ENCODE measurements around the gene JPH3.
"Not testable (repeated sequence)": the region's sequence is repeated elsewhere in the genome, so short reads cannot be mapped to it uniquely, and the experiment has no call there.

Gene JPH3

GRCh38 chr16:87654826-87655225 is 52.5 kb downstream of the JPH3 start:
- DNase-seq (ENCODE audit: low read depth): no peak

DNA sequence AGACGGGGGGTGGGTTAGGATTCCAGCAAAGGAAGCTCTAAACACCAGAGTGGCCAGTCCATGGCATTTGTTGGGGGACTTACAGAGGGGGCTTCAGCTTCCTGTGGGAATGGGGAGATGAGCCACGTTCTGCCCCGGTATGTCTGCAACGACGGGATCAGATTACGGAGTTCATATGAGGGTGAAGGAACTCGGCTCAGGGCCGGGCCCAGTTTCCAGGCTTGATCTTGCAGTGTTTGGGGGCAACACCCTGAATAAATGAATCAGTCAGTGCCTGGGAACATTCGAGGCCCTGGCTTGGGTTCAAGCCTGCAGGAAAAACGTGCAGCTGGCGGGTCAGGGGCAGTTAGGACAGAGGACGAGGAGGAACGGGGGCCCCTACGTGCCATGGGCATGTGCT is 54.0 kb downstream of the JPH3 start:
- DNase-seq (ENCODE audit: low read depth): no peak

- DNase-seq (ENCODE audit: low read depth): peak; percentile 13
Observed at GRCh38 chr16:87657621-87658192, 55.4 kb downstream of the JPH3 start.

DNA sequence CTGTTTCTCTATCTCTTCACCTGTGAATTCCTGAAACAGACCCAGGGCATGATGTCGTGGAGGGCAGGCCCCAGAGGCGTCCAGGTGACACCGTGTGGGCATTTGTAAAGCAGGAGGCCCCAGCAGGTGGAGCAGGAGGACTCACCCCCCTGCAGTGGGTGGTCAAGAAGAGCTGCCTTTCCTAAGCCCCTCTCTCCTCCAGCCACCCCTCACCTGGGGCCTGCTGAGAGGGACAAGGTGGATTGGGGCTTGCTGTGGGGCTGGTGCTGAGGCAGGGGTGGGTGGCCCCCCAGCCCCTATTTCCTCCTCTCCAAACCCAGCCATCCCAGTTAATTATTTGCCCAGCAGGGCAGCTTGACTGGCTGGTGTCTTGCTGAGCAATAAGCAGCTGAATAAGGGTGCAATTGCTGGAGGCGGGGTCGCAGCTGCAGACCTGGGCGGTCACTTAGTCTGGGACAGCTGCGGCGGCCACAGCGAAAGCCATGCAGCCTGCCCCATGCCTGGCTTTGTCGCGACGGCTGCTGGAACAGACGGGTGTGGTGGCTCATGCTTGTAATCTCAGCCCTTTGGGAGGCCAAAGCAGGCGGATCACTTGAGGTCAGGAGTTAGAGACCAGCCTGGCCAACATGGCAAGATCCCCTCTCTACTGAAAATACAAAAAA is 56.4 kb downstream of the JPH3 start:
- no peak for DNase-seq (ENCODE audit: low read depth)

DNA sequence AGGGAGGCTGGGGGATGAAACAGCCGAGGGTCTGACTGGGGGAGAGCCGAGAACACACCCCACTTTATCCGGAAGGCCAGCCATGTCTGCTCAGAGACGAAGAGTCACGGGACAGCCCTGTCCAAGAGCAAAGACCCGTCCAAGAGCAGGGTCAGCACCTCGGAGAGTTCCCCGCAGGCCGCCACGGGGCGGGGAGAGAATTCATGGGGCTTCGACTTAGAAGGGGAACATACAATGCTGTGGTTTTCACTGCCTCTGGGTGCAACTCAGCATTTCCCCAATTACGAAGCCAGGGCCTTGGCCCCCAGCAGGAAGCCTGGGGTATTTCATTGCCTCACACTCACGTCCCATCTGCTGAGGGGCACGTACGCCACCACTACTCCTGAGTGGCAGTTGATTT is 59.3 kb downstream of the JPH3 start:
- peak; percentile 40 for DNase-seq (ENCODE audit: low read depth)

GRCh38 chr16:87662254-87663204 is 60.2 kb downstream of the JPH3 start:
- no peak for DNase-seq (ENCODE audit: low read depth)

GRCh38 chr16:87664792-87665191 is 62.5 kb downstream of the JPH3 start:
- no peak for DNase-seq (ENCODE audit: low read depth)

DNA sequence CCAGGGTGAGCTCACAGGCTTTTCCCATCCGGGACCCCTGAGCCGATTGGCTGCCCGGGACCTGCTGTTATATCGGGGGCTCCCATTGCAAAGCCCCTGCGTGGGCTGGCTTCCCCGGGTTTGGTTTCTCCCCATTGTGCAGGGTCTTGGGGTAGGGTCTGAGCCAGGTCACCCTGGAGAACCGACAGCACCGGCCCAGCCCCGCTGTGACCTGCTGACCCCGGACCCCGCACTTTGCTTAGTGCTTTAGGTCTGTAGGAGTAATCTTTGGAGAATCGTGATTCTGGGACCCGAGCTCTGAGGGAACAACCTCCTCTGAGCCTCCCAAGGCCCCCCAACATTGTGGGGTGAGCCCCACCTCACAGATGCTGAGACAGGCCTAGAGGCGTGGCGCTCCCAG is 62.9 kb downstream of the JPH3 start:
- no peak for DNase-seq (ENCODE audit: low read depth)

DNA sequence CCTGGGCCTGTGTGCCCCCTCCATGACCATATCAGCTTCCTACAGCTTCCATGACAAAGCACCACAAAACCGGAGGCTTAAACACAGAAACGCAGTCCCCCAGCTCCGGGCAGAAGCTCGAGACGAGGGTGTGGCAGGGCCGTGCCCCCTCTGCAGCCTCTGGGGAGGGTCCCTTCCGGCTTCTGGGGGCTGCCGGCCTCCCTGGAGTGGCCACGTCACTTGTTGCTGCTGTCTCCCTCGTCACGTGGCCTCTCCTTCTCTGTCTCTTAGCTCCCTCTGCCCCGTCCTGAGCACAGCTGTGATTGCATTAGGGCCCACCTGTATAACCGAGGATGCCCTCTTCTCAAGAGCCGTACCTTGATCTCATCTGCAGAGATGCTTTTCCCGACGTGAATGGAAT is 64.6 kb downstream of the JPH3 start:
- no peak for DNase-seq (ENCODE audit: low read depth)

DNA sequence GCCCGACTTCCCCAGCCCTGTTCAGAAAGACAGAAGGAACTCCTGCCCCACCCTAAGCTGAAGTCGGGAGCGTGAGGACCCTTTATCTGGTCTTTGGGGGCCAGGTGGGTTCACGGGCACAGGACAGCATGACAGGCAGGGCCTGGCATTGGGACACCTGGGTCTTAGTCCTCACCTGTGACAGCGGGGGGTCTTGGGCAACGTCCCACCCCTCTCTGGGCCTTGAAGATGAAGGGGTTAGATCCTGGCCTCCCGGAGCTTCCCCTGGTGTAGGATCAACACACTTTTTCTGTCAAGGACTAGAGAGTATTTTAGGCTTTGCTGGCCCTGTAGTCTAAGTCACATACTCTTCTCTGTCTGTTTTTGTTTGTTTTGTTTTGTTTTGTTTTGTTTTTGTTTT is 65.1 kb downstream of the JPH3 start:
- DNase-seq (ENCODE audit: low read depth): no peak

- DNase-seq (ENCODE audit: low read depth): no peak
Observed at GRCh38 chr16:87667946-87668345, 65.6 kb downstream of the JPH3 start.

DNA sequence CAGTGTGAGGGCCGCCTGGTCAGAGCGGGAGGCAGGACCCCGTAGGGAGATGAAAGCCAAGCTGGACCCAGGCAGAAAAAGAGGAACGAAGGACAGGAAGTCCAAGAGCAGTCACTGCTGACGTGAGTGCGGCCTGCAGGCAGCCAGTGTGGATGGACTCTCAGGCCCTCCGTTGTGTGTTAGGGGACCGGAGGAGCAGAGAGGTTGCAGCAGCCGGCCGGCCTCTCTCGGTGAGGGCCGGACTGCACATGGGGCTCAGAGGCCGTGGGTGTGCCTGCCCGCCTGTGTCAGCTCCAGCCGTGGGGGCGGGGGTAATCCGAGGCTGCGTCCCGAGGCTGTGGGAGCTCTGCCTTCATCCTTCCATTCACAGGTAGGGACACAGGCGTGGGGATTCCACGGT is 67.4 kb downstream of the JPH3 start:
- no peak for DNase-seq (ENCODE audit: low read depth)

GRCh38 chr16:87671221-87671620 is 68.9 kb downstream of the JPH3 start:
- no peak for DNase-seq (ENCODE audit: low read depth)

DNA sequence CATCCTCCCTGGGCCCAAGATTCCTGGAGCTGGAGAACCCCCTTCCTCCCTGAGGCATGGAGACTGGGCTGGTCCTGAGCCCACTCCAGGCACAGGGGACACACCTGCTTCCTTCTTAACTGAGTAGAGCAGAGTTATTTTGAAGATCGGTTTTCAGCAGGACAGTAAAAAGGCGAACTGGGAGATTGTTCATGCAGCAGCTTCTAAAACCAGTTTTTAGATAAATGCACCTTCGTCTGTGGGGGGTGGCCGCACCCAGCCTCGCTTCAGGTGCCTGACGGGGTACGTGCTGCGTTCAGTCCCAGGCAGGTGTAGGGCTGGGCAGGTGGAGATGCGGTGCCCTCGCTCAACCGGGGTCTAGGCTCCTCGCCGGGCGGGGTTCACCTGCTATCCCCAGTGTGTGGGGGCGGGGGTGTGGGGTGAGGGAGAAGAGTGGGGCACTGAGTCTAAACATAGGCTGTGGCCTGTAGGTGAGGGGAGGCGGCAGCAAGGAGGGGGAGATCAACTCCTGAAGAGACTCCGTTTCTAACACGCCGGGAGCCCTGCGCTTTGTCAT is 69.5 kb downstream of the JPH3 start:
- DNase-seq (ENCODE audit: low read depth): no peak

- no peak for DNase-seq (ENCODE audit: low read depth)
Observed at GRCh38 chr16:87674419-87674818, 72.1 kb downstream of the JPH3 start.

DNA sequence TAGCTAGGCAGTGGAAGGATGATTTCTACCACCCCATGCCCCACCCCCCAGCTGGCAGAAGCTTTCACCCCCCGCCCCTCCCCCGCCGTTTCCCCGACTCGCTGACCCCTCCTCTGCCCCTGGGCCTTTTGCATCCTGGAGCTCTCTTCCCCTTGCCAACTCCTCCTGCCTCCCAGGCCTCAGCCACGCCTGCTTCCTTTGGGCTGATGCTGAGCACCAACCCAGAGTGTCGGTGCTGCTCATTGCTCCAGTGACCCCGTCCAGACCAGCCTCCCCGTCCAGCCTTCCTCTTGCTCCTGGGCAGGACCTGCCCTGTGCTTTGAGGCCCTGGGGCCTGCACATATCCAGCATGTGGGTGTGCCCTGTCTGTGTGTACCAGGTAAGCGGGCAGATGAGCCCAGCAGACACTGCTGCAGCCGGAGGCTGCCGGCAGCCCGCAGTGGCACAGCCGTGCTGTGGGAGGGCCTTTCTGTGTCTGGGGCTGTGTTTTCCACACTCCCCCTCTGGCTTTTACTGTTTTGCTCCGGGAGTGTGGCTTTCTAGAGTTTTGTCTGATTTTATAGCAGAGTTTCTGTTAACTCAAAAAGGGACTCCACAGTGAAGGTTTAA is 72.9 kb downstream of the JPH3 start:
- no peak for DNase-seq (ENCODE audit: low read depth)

- no peak for DNase-seq (ENCODE audit: low read depth)
Observed at GRCh38 chr16:87677830-87678229, 75.5 kb downstream of the JPH3 start.

GRCh38 chr16:87678618-87679017 is 76.3 kb downstream of the JPH3 start:
- peak; percentile 10 for DNase-seq (ENCODE audit: low read depth)

DNA sequence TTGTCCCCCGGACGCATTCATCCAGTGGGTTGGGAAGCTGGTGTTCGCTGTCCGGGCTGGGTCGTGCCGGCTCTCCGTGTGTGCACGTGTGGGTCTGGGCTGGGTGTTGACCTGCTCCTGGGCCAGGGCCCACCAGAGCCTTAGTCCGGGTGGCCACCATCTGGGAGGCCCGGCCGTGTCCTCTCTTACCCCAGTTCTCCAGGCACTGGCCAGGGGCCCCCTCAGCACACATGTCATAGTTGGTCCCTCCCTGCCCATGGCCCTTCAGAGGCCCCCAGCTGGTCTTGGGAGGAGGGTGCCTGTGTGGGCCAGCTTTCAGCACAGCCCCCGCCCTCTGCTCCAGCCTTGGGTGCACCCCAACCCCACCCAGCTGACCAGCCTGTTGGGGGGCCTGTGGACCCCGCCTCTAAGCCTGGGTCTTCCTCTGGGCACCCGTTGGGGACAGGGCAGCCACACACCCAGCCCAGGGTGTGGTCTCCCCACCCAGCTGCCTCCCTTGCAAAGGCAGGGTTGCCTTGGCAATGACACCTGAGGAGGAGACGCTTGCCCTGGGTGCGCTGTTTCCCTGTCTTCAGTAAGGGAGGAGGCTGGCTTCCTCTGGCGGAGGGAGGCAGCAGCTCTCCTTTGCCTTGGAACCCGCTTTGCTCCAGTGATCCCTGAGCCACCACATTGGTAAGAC is 77.4 kb downstream of the JPH3 start:
- no peak for DNase-seq (ENCODE audit: low read depth)

DNA sequence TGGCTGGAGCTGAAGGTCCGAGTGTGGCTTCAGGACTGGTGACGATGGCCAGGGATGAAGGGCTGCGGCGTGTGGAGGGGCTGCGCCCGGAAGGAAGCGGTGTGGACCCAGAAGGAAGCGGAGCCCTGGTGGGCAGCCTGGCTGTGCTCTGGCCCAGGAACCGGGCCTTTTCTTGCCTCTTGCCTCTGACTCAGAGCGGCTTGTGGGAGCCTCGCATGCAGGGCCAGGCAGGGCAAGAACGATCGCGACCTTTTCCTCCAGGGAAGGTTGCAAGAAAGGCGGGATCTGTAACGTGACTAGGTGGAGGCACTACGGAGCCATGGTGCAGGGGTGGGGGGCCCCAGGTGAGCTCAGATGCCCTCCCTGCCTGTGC is 78.0 kb downstream of the JPH3 start:
- no peak for DNase-seq (ENCODE audit: low read depth)

DNA sequence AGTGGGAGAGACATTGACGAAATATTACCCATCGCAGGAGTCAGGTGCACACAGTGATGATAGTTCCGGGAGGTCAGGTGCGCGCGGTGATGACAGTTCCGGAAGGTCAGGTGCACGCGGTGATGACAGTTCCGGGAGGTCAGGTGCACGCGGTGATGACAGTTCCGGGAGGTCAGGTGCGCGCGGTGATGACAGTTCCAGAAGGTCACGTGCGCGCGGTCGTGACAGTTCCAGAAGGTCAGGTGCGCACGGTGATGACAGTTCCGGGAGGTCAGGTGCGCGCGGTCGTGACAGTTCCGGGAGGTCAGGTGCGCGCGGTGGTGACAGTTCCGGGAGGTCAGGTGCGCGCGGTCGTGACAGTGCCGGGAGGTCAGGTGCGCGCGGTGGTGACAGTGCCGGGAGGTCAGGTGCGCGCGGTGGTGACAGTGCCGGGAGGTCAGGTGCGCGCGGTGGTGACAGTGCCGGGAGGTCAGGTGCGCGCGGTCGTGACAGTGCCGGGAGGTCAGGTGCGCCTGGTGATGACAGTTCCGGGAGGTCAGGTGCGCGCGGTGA is 78.8 kb downstream of the JPH3 start:
- DNase-seq (ENCODE audit: low read depth): not testable (repeated sequence)
